Right ventricle myocardium superior (tissue), 1 donor: ENCODE data around the gene AS3MT. TPM values are rescaled to one million over a fixed set of nuclear protein-coding genes. Genes with fewer than 3 reads are reported as not detected.

Source experiments
- ATAC-seq: fragments of 200-7000 bp; cut with Tn5 transposase; one replicate; pipeline ENCODE4 v1.9.1; 2020; ENCODE audit warnings: mild to moderate bottlenecking; ENCODE audit not compliant: poor library complexity
- DNase-seq: peaks from one replicate; pipeline ENCODE4 v3.0.0-alpha.2; 2020
- intact Hi-C: fragments of 100-400 bp; cut with DNase I; formaldehyde crosslinking; loops from one replicate; pipeline ENCODE4 v1.11.2; 2022
- total RNA-seq: library from RNA; stranded (reverse); fragmentation: NEBNext Ultra II Directional; extraction: Animal tissue kit (Norgen Biotek cat#: 25700); gene quantifications from one replicate; pipeline ENCODE4 v1.2.1, GENCODE V29; 2021
- donor health status: DM: no; HTN: yes; CAD: no; lungs with severe emphysema.

AS3MT gene
- total RNA-seq, 1 donor from 2014 or later, result 16.1 TPM

DNA sequence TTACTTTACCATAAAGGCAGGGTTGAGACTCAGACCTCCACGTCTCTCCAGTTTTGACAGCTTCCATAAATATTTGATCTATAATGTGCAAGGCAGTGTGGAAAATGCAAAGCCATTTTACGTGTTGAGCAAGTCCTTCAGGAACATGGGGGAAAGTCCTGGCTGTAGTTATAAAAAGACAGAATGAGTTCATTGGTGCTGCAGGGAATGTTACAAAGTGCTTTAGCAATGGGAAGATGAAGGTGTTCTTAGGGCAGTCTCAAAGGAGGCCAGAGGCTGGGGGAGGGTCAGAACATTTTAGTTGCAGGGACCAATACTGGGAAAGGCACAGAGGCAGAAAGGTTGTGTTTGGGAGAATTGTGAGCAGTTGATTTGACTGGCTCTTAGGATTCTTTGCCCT is 76.7 kb downstream of the AS3MT start:
- ATAC-seq, result no peak
- intact Hi-C loops, result no loop called here

GRCh38 chr10:102946992-102947391 is 77.7 kb downstream of the AS3MT start:
- no peak for ATAC-seq
- no peak for DNase-seq
- intact Hi-C loops, result no loop called here

More for the DNA sequence above, 76.7 kb downstream of the AS3MT start:
- no peak for DNase-seq

DNA sequence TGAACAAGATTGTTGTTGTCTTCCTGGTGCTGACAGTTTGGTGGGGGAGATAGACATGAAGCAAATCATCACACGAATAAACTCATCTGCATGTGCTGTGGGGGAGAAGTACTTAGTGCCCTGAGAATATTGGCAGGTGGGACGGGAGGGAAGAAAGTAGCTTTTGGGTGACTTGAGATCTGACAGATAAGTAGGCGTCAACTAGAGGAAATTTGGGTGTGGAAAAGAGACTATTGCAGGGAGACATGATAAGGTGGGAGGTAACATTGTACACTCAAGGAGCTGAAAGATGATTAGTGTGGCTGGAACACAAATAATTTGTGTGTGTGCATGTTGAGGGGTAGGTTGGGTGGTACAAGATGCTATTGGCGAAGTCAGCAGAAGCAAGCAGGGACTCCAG is 78.9 kb downstream of the AS3MT start:
- ATAC-seq (no peak), DNase-seq (no peak)
- intact Hi-C loops, result no loop called here

- DNase-seq, result no peak
- ATAC-seq, result no peak
- intact Hi-C loops, result no loop called here
These were observed 79.5 kb downstream of the AS3MT start for GRCh38 chr10:102948786-102949185.

- ATAC-seq, result no peak
- intact Hi-C loops, result no loop called here
- DNase-seq, result no peak
These were observed 80.6 kb downstream of the AS3MT start for GRCh38 chr10:102949916-102950315.

- intact Hi-C loops, result no loop called here
- DNase-seq (no peak), ATAC-seq (no peak)
These were observed 82.0 kb downstream of the AS3MT start for GRCh38 chr10:102951316-102951715.

Other genes with a start within 250 kb of the AS3MT start
- gene TRIM8, start 225.0 kb upstream of the AS3MT start, total RNA-seq, result 103 TPM
- gene ARL3, start 155.1 kb upstream of the AS3MT start, total RNA-seq, result 14.1 TPM
- 1.7 TPM for gene SFXN2, start 154.8 kb upstream of the AS3MT start, total RNA-seq
- 19.7 TPM for gene WBP1L, start 125.5 kb upstream of the AS3MT start, total RNA-seq
- not detected for gene CYP17A1, start 32.1 kb upstream of the AS3MT start, total RNA-seq
- gene BORCS7, start 15.2 kb upstream of the AS3MT start, total RNA-seq, result 11.1 TPM
- gene CNNM2, start 48.8 kb downstream of the AS3MT start, total RNA-seq, result 2.6 TPM